GM23338 (cell line): ENCODE measurements around the gene LNPEP.

Experiments
- CREB1 ChIP-seq: fragments of 250-450 bp; sonication (Bioruptor Pico); IDR thresholded peaks from 2 replicates; pipeline ENCODE4 v1.5.0; 2020; ENCODE audit warnings: low read depth, mild to moderate bottlenecking, moderate library complexity
- CTCF ChIP-seq, 2 experiments: fragments of 200-600 bp in 1 of 2; sonication (generic) in 1 of 2; conservative IDR thresholded peaks; 2 replicates each; pipeline versions ENCODE4 v1.5.1 to v1.6.1; 2016 to 2017; ENCODE audit warnings: antibody characterized with exemption in 2 of 2, low read depth in 2 of 2, mild to moderate bottlenecking in 2 of 2, moderate library complexity in 1 of 2
- EZH2 ChIP-seq: fragments of 200-600 bp; sonication (generic); IDR thresholded peaks from one replicate; pipeline ENCODE4 v1.8.0; 2017; ENCODE audit warnings: antibody characterized with exemption, mild to moderate bottlenecking, low read depth; ENCODE audit not compliant: unreplicated experiment
- EZH2phosphoT487 ChIP-seq: fragments of 200-600 bp; sonication (generic); IDR thresholded peaks from one replicate; pipeline ENCODE4 v1.8.1; 2018; ENCODE audit warnings: antibody characterized with exemption; ENCODE audit not compliant: unreplicated experiment
- JUNB ChIP-seq: IDR thresholded peaks from one replicate; pipeline ENCODE4 v1.6.1; 2016; ENCODE audit warnings: antibody characterized with exemption; ENCODE audit not compliant: unreplicated experiment
- POLR2AphosphoS5 ChIP-seq: IDR thresholded peaks from 2 replicates; pipeline ENCODE4 v1.6.1; 2016; ENCODE audit warnings: antibody characterized with exemption, low read depth
- STAT1 ChIP-seq: IDR thresholded peaks from one replicate; pipeline ENCODE4 v1.6.1; 2016; ENCODE audit warnings: antibody characterized with exemption; ENCODE audit not compliant: unreplicated experiment
- ZNF114 ChIP-seq: fragments of 250-450 bp; sonication (Bioruptor Pico); IDR thresholded peaks from 2 replicates; pipeline ENCODE4 v1.5.0; 2020; ENCODE audit warnings: mild to moderate bottlenecking, moderate library complexity
- ZNF331 ChIP-seq: fragments of 250-450 bp; sonication (Bioruptor Pico); IDR thresholded peaks from 2 replicates; pipeline ENCODE4 v1.5.0; 2020; ENCODE audit warnings: low read depth, mild to moderate bottlenecking, moderate library complexity
- TF ChIP-seq, protein P1 (sequence below): fragments of 250-450 bp; sonication (Bioruptor Pico); IDR thresholded peaks from 2 replicates; pipeline ENCODE4 v1.5.0; 2020; ENCODE audit warnings: mild to moderate bottlenecking, moderate library complexity

GRCh38 chr5:97074859-97075489 lies 139.1 kb downstream of the LNPEP start:
- TF ChIP-seq CTCF (conservative IDR thresholded peaks at IDR 0.05; ENCODE audit: low read depth in 2 of 2) (no peak), JUNB (no peak), EZH2phosphoT487 (no peak), EZH2 (no peak), POLR2AphosphoS5 (no peak), STAT1 (no peak), ZNF114 (CRISPR knock-in tag) (no peak), CREB1 (no peak), ZNF331 (CRISPR knock-in tag) (no peak)
- TF ChIP-seq, protein P1, sequence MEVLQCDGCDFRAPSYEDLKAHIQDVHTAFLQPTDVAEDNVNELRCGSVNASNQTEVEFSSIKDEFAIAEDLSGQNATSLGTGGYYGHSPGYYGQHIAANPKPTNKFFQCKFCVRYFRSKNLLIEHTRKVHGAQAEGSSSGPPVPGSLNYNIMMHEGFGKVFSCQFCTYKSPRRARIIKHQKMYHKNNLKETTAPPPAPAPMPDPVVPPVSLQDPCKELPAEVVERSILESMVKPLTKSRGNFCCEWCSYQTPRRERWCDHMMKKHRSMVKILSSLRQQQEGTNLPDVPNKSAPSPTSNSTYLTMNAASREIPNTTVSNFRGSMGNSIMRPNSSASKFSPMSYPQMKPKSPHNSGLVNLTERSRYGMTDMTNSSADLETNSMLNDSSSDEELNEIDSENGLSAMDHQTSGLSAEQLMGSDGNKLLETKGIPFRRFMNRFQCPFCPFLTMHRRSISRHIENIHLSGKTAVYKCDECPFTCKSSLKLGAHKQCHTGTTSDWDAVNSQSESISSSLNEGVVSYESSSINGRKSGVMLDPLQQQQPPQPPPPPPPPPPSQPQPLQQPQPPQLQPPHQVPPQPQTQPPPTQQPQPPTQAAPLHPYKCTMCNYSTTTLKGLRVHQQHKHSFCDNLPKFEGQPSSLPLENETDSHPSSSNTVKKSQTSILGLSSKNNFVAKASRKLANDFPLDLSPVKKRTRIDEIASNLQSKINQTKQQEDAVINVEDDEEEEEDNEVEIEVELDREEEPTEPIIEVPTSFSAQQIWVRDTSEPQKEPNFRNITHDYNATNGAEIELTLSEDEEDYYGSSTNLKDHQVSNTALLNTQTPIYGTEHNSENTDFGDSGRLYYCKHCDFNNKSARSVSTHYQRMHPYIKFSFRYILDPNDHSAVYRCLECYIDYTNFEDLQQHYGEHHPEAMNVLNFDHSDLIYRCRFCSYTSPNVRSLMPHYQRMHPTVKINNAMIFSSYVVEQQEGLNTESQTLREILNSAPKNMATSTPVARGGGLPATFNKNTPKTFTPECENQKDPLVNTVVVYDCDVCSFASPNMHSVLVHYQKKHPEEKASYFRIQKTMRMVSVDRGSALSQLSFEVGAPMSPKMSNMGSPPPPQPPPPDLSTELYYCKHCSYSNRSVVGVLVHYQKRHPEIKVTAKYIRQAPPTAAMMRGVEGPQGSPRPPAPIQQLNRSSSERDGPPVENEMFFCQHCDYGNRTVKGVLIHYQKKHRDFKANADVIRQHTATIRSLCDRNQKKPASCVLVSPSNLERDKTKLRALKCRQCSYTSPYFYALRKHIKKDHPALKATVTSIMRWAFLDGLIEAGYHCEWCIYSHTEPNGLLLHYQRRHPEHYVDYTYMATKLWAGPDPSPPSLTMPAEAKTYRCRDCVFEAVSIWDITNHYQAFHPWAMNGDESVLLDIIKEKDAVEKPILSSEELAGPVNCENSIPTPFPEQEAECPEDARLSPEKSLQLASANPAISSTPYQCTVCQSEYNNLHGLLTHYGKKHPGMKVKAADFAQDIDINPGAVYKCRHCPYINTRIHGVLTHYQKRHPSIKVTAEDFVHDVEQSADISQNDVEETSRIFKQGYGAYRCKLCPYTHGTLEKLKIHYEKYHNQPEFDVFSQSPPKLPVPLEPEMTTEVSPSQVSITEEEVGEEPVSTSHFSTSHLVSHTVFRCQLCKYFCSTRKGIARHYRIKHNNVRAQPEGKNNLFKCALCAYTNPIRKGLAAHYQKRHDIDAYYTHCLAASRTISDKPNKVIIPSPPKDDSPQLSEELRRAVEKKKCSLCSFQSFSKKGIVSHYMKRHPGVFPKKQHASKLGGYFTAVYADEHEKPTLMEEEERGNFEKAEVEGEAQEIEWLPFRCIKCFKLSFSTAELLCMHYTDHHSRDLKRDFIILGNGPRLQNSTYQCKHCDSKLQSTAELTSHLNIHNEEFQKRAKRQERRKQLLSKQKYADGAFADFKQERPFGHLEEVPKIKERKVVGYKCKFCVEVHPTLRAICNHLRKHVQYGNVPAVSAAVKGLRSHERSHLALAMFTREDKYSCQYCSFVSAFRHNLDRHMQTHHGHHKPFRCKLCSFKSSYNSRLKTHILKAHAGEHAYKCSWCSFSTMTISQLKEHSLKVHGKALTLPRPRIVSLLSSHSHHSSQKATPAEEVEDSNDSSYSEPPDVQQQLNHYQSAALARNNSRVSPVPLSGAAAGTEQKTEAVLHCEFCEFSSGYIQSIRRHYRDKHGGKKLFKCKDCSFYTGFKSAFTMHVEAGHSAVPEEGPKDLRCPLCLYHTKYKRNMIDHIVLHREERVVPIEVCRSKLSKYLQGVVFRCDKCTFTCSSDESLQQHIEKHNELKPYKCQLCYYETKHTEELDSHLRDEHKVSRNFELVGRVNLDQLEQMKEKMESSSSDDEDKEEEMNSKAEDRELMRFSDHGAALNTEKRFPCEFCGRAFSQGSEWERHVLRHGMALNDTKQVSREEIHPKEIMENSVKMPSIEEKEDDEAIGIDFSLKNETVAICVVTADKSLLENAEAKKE (CRISPR knock-in tag), result no peak
